Fibroblast of the conjunctiva (primary cell): ENCODE measurements around the gene PFDN2.
"Not testable (repeated sequence)": the region's sequence is repeated elsewhere in the genome, so short reads cannot be mapped to it uniquely, and the experiment has no call there.

Experiments used
- DNase-seq: peaks from one replicate; pipeline ENCODE4 v3.0.0-alpha.2; 2010; ENCODE audit warnings: low read depth

The PFDN2 gene

GRCh38 chr1:161138431-161138830 lies 20.6 kb upstream of the PFDN2 start:
- no peak for DNase-seq

- DNase-seq, result no peak
Observed at GRCh38 chr1:161137881-161138280, 20.0 kb upstream of the PFDN2 start.

- DNase-seq, result no peak
Observed at GRCh38 chr1:161133220-161133740, 15.4 kb upstream of the PFDN2 start.

GRCh38 chr1:161132410-161133219 lies 14.8 kb upstream of the PFDN2 start, which contains the start of gene DEDD:
DEDD (minus strand) TSS chr1:161132667; CDS start chr1:161124462, 8,205 bp downstream.
- peak; percentile 95 for DNase-seq

GRCh38 chr1:161131523-161132409 lies 13.9 kb upstream of the PFDN2 start:
- DNase-seq, result no peak

- no peak for DNase-seq
Observed at GRCh38 chr1:161130266-161130665, 12.4 kb upstream of the PFDN2 start.

- DNase-seq, result no peak
Observed at GRCh38 chr1:161128591-161129420, 11.0 kb upstream of the PFDN2 start.

- no peak for DNase-seq
Observed at GRCh38 chr1:161127649-161128048, 9.8 kb upstream of the PFDN2 start.

- no peak for DNase-seq
Observed at GRCh38 chr1:161122967-161123366, 5.1 kb upstream of the PFDN2 start.

- DNase-seq, result no peak
Observed at GRCh38 chr1:161121834-161122233, 4.0 kb upstream of the PFDN2 start.

- DNase-seq, result no peak
Observed at GRCh38 chr1:161121042-161121650, 3.3 kb upstream of the PFDN2 start.

- DNase-seq, result peak; percentile 61
Observed at GRCh38 chr1:161119092-161119903, 1.5 kb upstream of the PFDN2 start.

- DNase-seq, result not testable (repeated sequence)
Observed at GRCh38 chr1:161115961-161116360, 1.9 kb downstream of the PFDN2 start.

GRCh38 chr1:161115132-161115711 lies 2.6 kb downstream of the PFDN2 start:
- peak; percentile 93 for DNase-seq

GRCh38 chr1:161114556-161114955 lies 3.3 kb downstream of the PFDN2 start:
- no peak for DNase-seq

GRCh38 chr1:161113915-161114314 lies 3.9 kb downstream of the PFDN2 start:
- DNase-seq, result no peak

GRCh38 chr1:161111527-161111926 lies 6.3 kb downstream of the PFDN2 start:
- DNase-seq, result no peak

GRCh38 chr1:161111117-161111516 lies 6.7 kb downstream of the PFDN2 start:
- no peak for DNase-seq

- DNase-seq, result no peak
Observed at GRCh38 chr1:161106431-161106830, 11.4 kb downstream of the PFDN2 start.

GRCh38 chr1:161100556-161100955 lies 17.3 kb downstream of the PFDN2 start:
- no peak for DNase-seq
